ENCODE results near the gene DGUOK. TPM values are rescaled to one million over a fixed set of nuclear protein-coding genes. Genes with fewer than 3 reads are reported as not detected.

Gene DGUOK
- total and polyA plus RNA-seq, 2 experiments from 2014 or later: 68.0 to 116 TPM

DNA sequence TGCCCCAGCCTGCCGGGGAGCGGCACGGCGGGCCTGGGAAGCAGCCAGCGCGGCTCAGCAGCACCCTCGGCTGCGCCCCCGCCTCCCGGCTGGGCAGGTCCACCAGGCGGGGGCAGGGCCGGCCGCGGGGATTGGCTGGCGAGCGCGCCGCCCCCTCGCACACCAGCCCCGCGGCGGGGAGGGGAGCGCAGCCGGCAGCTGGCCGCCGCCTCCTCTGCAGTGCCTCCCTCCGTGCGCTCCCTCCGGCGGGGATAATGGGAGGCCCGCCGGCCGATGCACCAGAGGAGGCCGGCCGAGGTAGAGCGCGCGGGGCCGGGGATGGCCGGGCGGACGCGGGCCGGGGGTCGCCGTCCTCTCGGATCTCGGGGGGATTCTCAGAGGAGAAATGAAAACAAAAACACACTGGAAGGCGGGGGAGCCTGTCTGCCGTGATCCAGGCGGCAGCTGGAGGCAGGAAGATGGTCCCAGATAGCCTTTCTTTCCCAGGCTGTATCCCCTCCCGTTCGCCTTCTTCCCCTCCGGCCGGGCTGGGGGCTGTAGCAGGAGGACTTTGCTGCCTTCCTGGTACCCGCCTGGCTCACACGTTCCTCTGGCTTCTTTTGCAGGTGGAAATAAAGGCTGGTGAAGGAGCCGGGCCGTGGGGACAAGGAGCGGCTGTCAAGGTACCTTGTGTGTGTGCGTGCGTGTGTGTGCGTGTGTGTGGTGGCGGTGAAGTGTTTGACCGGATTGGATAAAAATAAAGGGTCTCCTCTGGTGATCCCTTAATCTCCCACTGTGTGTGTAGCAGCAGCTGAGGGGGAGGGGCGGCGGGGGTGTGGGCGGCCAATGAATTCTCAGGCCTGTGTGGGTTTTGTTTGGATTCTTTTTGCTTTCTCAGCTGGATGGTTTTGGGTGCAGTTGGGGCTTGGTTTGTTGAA lies 76.1 kb downstream of the DGUOK start:
- no peaks in the 10 kb centered on the region for H3K27me3 ChIP-seq
- H4K20me1 ChIP-seq (ENCODE audit: insufficient read depth, poor library complexity, severe bottlenecking): peaks cover 92% of the 10 kb centered on the region
- H3K9me2 ChIP-seq (replicated peaks; ENCODE audit: insufficient read depth): no peaks in the 10 kb centered on the region
- TF ChIP-seq, protein P1, sequence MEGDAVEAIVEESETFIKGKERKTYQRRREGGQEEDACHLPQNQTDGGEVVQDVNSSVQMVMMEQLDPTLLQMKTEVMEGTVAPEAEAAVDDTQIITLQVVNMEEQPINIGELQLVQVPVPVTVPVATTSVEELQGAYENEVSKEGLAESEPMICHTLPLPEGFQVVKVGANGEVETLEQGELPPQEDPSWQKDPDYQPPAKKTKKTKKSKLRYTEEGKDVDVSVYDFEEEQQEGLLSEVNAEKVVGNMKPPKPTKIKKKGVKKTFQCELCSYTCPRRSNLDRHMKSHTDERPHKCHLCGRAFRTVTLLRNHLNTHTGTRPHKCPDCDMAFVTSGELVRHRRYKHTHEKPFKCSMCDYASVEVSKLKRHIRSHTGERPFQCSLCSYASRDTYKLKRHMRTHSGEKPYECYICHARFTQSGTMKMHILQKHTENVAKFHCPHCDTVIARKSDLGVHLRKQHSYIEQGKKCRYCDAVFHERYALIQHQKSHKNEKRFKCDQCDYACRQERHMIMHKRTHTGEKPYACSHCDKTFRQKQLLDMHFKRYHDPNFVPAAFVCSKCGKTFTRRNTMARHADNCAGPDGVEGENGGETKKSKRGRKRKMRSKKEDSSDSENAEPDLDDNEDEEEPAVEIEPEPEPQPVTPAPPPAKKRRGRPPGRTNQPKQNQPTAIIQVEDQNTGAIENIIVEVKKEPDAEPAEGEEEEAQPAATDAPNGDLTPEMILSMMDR (IDR thresholded peaks at IDR 0.05; ENCODE audit: poor library complexity): peak; percentile 1
- no peak for TF ChIP-seq EZH2phosphoT487 (IDR thresholded peaks at IDR 0.05; ENCODE audit: low read depth, severe bottlenecking, unreplicated experiment)
- H3K27ac ChIP-seq: peak overlapping the region; percentile 77
- no peaks in the 10 kb centered on the region for H3K9me3 ChIP-seq (ENCODE audit: low read depth)
- no peaks in the 10 kb centered on the region for H3K36me3 ChIP-seq (replicated peaks; ENCODE audit: insufficient read depth, low read depth)
- peak overlapping the region; percentile 28 for H2AFZ ChIP-seq
- 3% methylated on average over 40 of the region's 68 CpGs for WGBS (ENCODE audit: low lambda C conversion rate, missing lambda C conversion rate)
- peak overlapping the region; percentile 98 for H3K4me2 ChIP-seq
- DNase-seq (ENCODE audit: low spot score): peak; percentile 95
- H3K4me1 ChIP-seq (ENCODE audit: insufficient read depth): peaks cover 48% of the 10 kb centered on the region
- peaks cover 84% of the 10 kb centered on the region for H3K79me2 ChIP-seq
- H3K4me3 ChIP-seq: peak overlapping the region; percentile 73

DNA sequence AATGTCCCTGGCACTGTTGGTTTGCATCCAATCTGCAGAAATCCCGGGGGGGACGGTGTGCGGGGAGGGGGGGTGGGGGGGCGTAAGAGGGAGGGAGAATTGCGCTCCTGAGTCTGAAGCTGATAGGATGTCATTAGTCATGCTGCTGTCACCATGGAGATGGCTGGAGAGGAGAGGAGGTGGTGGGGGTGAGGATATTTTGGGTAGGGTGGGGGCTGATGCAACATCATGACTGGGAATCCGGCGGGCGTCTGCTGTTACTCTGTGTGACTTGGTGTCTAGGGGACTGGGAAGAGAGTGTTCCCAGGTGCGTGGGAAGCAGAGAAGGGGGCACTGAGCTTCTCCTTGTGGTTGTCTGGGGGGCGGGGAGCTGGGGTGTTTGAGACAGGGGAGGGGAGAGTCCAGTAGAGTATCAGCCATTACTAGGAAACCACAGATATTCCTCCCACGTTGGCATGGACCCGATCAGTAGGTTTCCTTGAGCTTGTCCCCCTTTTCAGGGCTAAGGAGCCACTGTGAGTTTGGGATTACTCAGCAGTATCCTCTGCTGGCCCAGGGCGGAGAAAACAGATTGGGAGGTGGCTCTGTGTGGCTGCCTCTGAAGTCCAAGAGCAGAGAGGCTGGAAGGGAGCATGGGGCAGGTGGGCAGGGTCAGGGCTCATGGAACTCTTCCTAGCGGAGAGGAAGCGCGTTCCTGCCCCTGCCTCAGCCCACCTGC lies 77.0 kb downstream of the DGUOK start:
- WGBS (ENCODE audit: low lambda C conversion rate, missing lambda C conversion rate): 60% methylated on average over 8 of the region's 16 CpGs
- TF ChIP-seq EZH2 (IDR thresholded peaks at IDR 0.05; ENCODE audit: borderline replicate concordance) (no peak), EZH2phosphoT487 (IDR thresholded peaks at IDR 0.05; ENCODE audit: low read depth, severe bottlenecking, unreplicated experiment) (no peak)
- TF ChIP-seq, protein P1 (IDR thresholded peaks at IDR 0.05; ENCODE audit: poor library complexity): no peak
- Histone ChIP-seq H3K9me2 (replicated peaks; ENCODE audit: insufficient read depth) (no peaks in the 10 kb centered on the region), H3K27ac (no peak overlapping the region), H3K79me2 (peaks cover 84% of the 10 kb centered on the region), H4K20me1 (ENCODE audit: insufficient read depth, poor library complexity, severe bottlenecking) (peaks cover 92% of the 10 kb centered on the region), H3K9me3 (ENCODE audit: low read depth) (no peaks in the 10 kb centered on the region), H3K27me3 (no peaks in the 10 kb centered on the region), H3K4me3 (peak overlapping the region; percentile 73), H3K4me2 (peak overlapping the region; percentile 98), H3K36me3 (replicated peaks; ENCODE audit: insufficient read depth, low read depth) (no peaks in the 10 kb centered on the region), H2AFZ (no peak overlapping the region), H3K4me1 (ENCODE audit: insufficient read depth) (peaks cover 48% of the 10 kb centered on the region)
- DNase-seq (ENCODE audit: low spot score): peak; percentile 29

- Histone ChIP-seq H2AFZ (no peak overlapping the region), H3K4me2 (peak overlapping the region; percentile 98), H3K4me1 (ENCODE audit: insufficient read depth) (peaks cover 42% of the 10 kb centered on the region), H4K20me1 (ENCODE audit: insufficient read depth, poor library complexity, severe bottlenecking) (peaks cover 92% of the 10 kb centered on the region), H3K4me3 (no peak overlapping the region), H3K36me3 (replicated peaks; ENCODE audit: insufficient read depth, low read depth) (no peaks in the 10 kb centered on the region), H3K27me3 (no peaks in the 10 kb centered on the region), H3K9me2 (replicated peaks; ENCODE audit: insufficient read depth) (no peaks in the 10 kb centered on the region), H3K9me3 (ENCODE audit: low read depth) (no peaks in the 10 kb centered on the region), H3K79me2 (peaks cover 84% of the 10 kb centered on the region), H3K27ac (no peak overlapping the region)
- 80% methylated on average over 18 of the region's 18 CpGs for WGBS (ENCODE audit: low lambda C conversion rate, missing lambda C conversion rate)
- TF ChIP-seq EZH2phosphoT487 (IDR thresholded peaks at IDR 0.05; ENCODE audit: low read depth, severe bottlenecking, unreplicated experiment) (no peak), EZH2 (IDR thresholded peaks at IDR 0.05; ENCODE audit: borderline replicate concordance) (no peak)
- TF ChIP-seq, protein P1 (IDR thresholded peaks at IDR 0.05; ENCODE audit: poor library complexity): no peak
- DNase-seq (ENCODE audit: low spot score): no peak
Measured at GRCh38 chr2:74004212-74005182, 77.8 kb downstream of the DGUOK start.

Data from hepatocyte (in vitro differentiated cells).